Tibial nerve (tissue), 4 donors: ENCODE data around the gene TMEM213.

Source experiments
- CTCF ChIP-seq, 5 experiments: fragments of 200-600 bp in 3 of 5; fragments of 450-650 bp in 2 of 5; sonication (generic) in 3 of 5; IDR thresholded peaks; one replicate each; pipeline ENCODE4 v1.5.1; 2016 to 2019; ENCODE audit warnings: antibody characterized with exemption in 5 of 5, mild to moderate bottlenecking in 3 of 5, moderate library complexity in 2 of 5
- EP300 ChIP-seq, 2 donors: sonication (generic); formaldehyde crosslinking; IDR thresholded peaks; one replicate each; pipeline ENCODE4 v1.6.1; 2017; ENCODE audit warnings: antibody characterized with exemption in 2 of 2, mild to moderate bottlenecking in 1 of 2
- POLR2A ChIP-seq, 2 donors: fragments of 450-650 bp; IDR thresholded peaks; one replicate each; pipeline ENCODE4 v1.6.1; 2017; ENCODE audit warnings: antibody characterized with exemption in 2 of 2, mild to moderate bottlenecking in 2 of 2, moderate library complexity in 2 of 2

- TF ChIP-seq CTCF (IDR thresholded peaks at IDR 0.05): no peak
- TF ChIP-seq POLR2A (IDR thresholded peaks at IDR 0.05): no peak
- TF ChIP-seq EP300 (IDR thresholded peaks at IDR 0.05): no peak
Measured at GRCh38 chr7:138869353-138869752, 71.6 kb downstream of the TMEM213 start.
